COR-L47 (cell line): ENCODE data around the gene HDAC10.
A peak's percentile ranks its signal among the peaks of the same experiment; 100 is the strongest.

Experiments
- DNase-seq: peaks from one replicate; lab custom pipeline; 2025; lab: John Stamatoyannopoulos, UW

Gene HDAC10

GRCh38 chr22:50238755-50239154 is 12.3 kb downstream of the HDAC10 start:
- no peak for DNase-seq

- peak; percentile 42 for DNase-seq
Measured at GRCh38 chr22:50236731-50237409, 14.2 kb downstream of the HDAC10 start.

- DNase-seq = no peak
Measured at GRCh38 chr22:50233223-50233622, 17.8 kb downstream of the HDAC10 start.

GRCh38 chr22:50232481-50233151 is 18.4 kb downstream of the HDAC10 start:
- no peak for DNase-seq

- no peak for DNase-seq
Measured at GRCh38 chr22:50229370-50229769, 21.7 kb downstream of the HDAC10 start.

- DNase-seq = no peak
Measured at GRCh38 chr22:50228366-50228765, 22.7 kb downstream of the HDAC10 start.

- no peak for DNase-seq
Measured at GRCh38 chr22:50227579-50228215, 23.4 kb downstream of the HDAC10 start.

- no peak for DNase-seq
Measured at GRCh38 chr22:50226875-50227165, 24.2 kb downstream of the HDAC10 start.

GRCh38 chr22:50226063-50226874 is 24.8 kb downstream of the HDAC10 start:
- DNase-seq = no peak

GRCh38 chr22:50225200-50225969 is 25.7 kb downstream of the HDAC10 start:
- no peak for DNase-seq

- no peak for DNase-seq
Measured at GRCh38 chr22:50224071-50224470, 27.0 kb downstream of the HDAC10 start.

GRCh38 chr22:50222508-50222907 is 28.6 kb downstream of the HDAC10 start:
- DNase-seq = no peak

GRCh38 chr22:50221410-50222300 is 29.4 kb downstream of the HDAC10 start:
- no peak for DNase-seq

GRCh38 chr22:50220603-50221409 is 30.3 kb downstream of the HDAC10 start:
- DNase-seq = no peak

- DNase-seq = no peak
Measured at GRCh38 chr22:50219800-50220602, 31.1 kb downstream of the HDAC10 start.

GRCh38 chr22:50218996-50219727 is 31.9 kb downstream of the HDAC10 start:
- DNase-seq = peak; percentile 85

- no peak for DNase-seq
Measured at GRCh38 chr22:50218153-50218995, 32.7 kb downstream of the HDAC10 start.
